OCI-M2 (cell line): Measurements from ENCODE around the gene PTPN14.
"Not testable (repeated sequence)": the region's sequence is repeated elsewhere in the genome, so short reads cannot be mapped to it uniquely, and the experiment has no call there.

Source experiments
- DNase-seq: peaks from one replicate; lab custom pipeline; 2025; ENCODE audit not compliant: unreplicated experiment; lab: John Stamatoyannopoulos, UW

PTPN14 gene

DNA sequence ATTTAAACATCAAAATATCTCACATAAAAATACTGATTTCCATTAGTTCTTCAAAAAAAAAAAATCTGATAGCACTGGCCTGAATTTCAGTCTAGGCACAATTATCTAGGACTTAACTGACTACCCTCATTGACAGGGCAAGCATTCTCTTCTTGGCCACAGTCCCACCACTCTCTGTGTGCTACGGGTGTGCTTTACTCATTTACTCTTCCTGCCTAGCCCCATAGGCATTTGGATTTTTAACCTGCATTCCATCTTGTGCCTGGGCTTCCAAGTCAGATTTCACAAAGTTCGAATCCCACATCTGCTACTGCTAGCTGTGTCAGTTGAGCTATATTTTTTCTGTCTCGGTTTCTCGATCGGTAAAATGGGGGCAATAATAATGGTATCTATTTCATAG, 38.0 kb downstream of the PTPN14 start:
- no peak for DNase-seq

GRCh38 chr1:214511639-214511998, 39.8 kb downstream of the PTPN14 start:
- no peak for DNase-seq

DNA sequence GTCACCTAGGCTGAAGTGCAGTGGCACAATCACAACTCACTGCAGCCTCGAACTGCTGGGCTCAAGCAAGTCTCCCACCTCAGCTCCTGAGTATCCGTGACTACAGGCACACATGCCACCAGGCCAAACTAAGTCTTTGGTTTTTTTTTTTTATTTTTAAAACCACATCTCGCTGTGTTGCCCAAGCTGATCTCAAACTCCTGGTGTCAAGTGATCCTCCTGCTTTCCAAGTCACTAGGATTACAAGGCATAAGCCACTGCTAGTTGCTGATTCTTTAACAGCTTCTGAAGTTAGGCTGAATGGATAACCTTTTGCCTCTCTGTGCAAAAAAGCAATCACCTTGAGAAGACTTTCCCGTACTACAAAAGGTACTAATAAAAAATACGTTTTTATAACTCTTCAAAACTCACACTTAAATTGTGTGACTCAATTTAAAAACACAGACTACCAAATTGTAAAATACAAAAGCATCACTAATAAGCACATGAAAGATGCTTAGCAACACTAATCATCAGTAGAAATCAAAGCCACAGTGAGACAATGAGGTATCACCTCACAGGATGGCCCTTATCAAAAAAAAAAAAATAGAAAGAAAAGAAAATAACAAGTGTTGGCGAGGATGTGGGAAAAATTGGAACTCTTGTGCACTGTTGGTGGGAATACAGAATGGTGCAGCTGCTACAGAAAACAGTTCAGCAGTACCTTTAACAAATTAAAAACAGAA, 40.3 kb downstream of the PTPN14 start:
- no peak for DNase-seq

DNA sequence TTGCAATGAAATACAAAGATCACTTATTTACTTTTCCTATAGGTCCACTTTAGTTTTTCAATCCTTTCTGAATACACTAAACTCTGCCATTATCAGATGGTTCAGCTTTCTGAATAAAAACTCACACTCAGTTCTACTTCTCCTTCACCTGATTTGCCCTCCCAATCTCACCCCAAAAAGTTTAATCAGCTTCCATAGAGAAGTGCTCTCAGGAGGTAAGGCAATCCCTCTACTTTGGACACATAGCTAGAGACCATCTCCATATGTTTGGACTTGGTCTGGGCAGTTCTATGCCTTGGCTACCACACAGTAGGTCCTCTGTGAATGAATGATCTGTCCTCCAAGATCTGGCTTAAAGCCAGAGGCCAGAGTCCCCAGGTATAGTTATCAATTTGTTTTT, 40.9 kb downstream of the PTPN14 start:
- no peak for DNase-seq

DNA sequence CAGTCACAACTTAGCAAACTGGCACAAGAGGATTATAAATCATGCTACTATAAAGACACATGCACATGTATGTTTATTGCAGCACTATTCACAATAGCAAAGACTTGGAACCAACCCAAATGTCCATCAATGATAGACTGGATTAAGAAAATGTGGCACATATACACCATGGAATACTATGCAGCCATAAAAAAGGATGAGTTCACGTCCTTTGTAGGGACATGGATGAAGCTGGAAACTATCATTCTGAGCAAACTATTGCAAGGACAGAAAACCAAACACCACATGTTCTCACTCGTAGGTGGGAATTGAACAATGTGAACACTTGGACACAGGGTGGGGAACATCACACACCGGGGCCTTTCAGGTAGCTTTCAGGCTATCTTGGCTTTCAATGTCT, 41.8 kb downstream of the PTPN14 start:
- DNase-seq = not testable (repeated sequence)

DNA sequence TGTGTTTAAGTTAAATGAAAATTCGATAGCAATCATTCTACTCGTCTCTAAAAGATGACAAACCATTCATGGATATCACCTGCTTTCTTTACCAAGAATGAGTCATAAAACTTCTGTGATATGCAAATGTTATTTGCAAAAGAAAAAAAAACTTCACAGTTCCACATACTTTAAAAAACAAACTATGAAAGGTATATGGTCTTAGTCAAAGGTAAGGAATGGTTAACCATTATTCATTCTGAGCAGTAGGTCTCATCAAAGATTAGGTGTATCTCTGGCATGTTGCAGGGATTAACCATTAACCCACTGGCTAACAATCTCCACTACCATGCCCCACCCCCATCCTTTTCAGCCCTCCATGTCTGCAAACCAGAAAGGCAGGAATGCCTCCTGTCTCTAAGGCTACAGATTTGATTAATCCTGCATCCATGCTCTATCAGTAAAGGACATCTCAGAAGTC, 44.4 kb downstream of the PTPN14 start:
- no peak for DNase-seq

DNA sequence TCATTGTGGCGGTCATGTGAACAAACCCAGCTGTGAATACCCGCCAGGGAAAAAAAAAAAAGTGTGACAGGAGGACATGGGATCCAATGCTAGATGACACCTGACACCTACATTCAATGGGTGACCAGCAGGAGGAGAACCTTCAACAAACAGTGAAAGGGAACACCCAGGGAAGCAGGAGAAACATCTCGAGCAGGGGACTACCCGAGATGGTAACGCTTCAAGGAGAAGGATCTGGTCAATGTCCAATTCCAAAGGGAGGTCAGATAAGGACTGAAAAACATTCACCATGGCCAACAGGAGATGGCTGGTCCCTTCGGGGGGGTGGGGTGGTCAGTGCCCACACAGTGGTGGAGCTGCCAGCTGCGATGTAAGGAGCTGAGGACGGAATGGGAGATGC, 46.3 kb downstream of the PTPN14 start:
- DNase-seq = no peak

DNA sequence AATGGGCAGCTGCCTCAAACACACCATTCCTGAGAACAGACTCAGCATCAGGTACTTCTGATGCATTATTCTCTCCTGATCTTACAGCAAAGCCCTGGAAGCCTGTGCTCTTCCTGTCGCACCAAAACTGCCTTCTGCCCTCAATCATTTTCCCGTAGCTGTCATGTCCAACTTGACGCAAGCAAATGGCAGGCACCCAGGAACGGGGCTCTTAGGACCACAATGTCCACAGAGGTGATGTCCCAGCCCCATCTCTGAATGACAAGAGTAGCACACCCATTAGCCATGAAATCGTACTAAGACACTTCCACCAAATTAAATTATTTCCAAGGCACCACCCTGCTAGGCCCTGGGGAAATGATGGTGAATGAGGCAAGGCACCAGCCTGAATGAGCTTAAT, 47.1 kb downstream of the PTPN14 start:
- DNase-seq = no peak

- no peak for DNase-seq
These were observed 47.8 kb downstream of the PTPN14 start for GRCh38 chr1:214503553-214503952.

- no peak for DNase-seq
These were observed 50.9 kb downstream of the PTPN14 start for GRCh38 chr1:214500340-214501055.

GRCh38 chr1:214499732-214500131, 51.7 kb downstream of the PTPN14 start:
- no peak for DNase-seq

- no peak for DNase-seq
These were observed 53.4 kb downstream of the PTPN14 start for GRCh38 chr1:214498021-214498420.

- no peak for DNase-seq
These were observed 55.3 kb downstream of the PTPN14 start for GRCh38 chr1:214496126-214496525.

- no peak for DNase-seq
These were observed 56.7 kb downstream of the PTPN14 start for GRCh38 chr1:214494706-214495105.

DNA sequence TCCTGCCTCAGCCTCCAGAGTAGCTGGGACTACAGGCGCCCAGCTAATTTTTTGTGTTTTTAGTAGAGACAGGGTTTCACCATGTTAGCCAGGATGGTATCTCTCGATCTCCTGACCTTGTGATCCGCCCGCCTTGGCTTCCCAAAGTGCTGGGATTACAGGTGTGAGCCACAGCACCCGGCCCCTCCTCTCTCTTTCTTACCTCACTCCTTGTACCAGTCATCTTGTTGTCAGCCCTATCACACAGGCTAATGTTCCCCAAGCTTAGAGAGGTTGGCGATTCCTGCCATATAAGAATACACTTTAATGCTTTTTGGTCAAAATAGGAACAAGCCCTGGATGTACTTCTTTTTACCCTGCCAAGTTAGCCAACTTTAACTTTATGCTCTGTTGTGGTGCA, 57.2 kb downstream of the PTPN14 start:
- DNase-seq = not testable (repeated sequence)

- no peak for DNase-seq
These were observed 58.1 kb downstream of the PTPN14 start for GRCh38 chr1:214493126-214493796.

- DNase-seq = no peak
These were observed 58.9 kb downstream of the PTPN14 start for GRCh38 chr1:214492401-214493075.

GRCh38 chr1:214491468-214492146, 59.8 kb downstream of the PTPN14 start:
- DNase-seq = no peak

- DNase-seq = no peak
These were observed 66.3 kb downstream of the PTPN14 start for GRCh38 chr1:214485151-214485550.

DNA sequence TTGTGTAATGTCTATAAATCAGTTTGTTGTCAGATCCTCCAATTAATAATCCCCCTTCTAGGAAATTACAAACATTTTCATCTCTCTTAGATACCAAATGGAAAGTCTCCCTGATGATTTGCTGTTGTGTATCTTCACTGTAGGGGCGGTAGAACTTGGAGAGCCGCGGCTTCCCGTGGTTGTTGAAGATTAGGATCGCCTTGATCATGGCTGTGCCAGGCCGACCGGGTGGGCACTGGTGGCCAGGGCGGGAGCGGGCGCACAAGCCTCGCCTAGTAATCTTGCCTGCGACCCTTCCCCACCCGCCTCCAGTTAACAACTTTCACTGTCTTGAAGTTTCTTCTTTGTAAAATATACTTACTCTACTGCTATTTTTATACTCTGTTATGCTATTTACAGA, 68.2 kb downstream of the PTPN14 start:
- DNase-seq = not testable (repeated sequence)
